HL-60/S4 treated with retinoic acid at 250 ng/mL for 4 days and 3 days (cell line): ENCODE data around the gene PRPH2.
"Not testable (repeated sequence)": the region's sequence is repeated elsewhere in the genome, so short reads cannot be mapped to it uniquely, and the experiment has no call there.

Source experiments
- in situ Hi-C: fragments of 300-500 bp; cut with MboI; formaldehyde crosslinking; loops from 2 replicates; pipeline ENCODE4 v1.7.0; 2022; ENCODE audit warnings: low sequenced_read_pairs

Gene PRPH2

GRCh38 chr6:42742116-42742894 lies 19.9 kb upstream of the PRPH2 start:
- in situ Hi-C loops, result no loop called here

DNA sequence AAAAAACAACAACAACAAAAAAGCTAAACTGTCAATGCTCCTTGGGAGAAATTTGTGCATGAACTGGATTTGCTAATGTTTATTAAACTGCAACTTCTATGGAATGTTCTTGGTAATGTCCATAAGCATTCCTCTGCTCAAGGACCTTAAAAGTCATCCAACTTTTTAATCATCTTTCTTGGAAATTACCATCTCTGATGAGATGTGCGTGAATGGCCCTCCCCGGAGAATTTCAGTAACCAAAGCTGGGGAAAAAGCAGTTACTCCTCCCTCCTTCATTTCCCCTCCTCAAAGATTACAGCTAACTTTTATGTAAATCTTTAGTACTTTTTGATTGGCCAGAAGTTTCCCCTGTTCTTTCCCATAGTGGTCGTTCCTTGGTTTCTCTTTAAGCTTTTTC lies 18.3 kb upstream of the PRPH2 start:
- in situ Hi-C loops, result no loop called here

DNA sequence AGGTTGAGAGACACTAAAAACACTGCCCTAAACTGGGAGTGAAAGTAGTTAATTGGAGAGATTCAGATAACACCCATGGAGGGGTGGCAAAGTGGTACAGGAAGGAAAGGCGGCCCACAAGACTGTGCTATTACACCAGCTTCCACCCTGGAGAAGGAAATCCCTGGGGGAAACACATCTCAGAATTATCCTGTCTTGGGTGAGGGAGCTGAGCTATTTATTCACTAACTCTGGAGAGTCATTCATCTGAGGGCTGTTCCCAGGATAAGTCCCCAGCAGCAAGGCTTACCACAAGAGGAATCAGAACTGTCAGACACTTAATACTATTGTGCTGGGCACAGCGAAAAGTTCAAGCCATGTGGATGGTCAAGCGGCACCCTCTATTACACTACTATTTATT lies 13.6 kb upstream of the PRPH2 start:
- in situ Hi-C loops, result no loop called here

- in situ Hi-C loops, result not testable (repeated sequence)
These were observed 11.6 kb upstream of the PRPH2 start for GRCh38 chr6:42733867-42734481.

DNA sequence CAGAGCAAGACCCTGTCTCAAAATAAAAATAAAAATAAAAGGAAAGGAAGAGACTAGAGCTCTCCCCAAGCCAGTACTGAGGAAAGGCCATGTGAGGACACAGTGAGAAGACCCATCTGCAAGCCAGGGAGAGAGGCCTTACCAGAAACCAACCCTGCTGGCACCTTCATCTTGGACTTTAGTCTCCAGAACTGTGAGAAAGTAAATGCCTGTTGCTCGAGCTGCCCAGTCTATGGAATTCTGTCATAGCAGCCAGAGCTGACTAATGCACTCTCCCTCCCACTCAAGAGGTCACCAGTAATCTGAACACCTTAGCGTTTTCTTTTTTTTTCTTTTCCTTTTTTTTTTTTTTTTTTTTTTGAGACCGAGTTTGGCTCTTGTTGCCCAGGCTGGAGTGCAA lies 7.3 kb upstream of the PRPH2 start:
- in situ Hi-C loops, result no loop called here

DNA sequence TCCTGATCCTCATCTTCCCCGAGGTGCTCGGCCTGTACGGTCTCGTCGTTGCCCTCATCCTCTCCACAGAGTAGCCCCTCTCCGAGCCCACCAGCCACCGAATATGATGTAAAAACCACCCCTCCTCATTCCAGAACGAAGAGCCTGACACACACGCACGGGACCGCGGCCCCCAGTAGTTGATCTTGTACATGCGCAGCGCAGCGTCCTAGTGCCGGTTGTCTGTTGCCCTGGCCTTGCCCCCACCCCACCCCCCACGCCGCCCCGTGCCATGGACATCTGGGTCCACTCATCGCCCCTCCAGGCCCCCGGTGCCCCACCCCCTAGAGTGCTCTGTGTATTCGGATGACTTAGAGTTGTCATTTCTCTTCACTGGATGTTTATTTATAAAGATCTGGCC lies 5.2 kb upstream of the PRPH2 start:
- in situ Hi-C loops, result no loop called here

GRCh38 chr6:42727087-42727611 lies 4.8 kb upstream of the PRPH2 start:
- in situ Hi-C loops, result no loop called here

GRCh38 chr6:42726485-42727086 lies 4.2 kb upstream of the PRPH2 start:
- in situ Hi-C loops, result no loop called here

DNA sequence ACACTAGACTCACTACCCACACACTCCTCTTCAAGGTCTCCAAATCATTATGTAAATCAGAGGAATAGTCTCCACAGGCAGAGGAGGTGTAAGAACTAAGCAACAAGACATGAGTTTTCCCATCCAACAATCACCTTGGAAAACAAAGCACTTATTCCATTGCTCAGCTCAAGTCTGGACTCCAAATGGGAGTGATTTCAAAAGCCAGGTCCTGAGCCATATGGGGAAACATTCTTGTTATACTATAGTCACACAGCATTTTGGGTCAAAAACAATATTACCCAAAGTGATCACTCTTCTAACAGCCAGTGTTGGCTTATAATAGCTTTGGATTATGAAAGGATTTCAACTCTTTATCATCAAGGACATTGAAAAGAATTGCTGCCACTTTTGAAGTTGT lies 3.6 kb upstream of the PRPH2 start:
- in situ Hi-C loops, result no loop called here

DNA sequence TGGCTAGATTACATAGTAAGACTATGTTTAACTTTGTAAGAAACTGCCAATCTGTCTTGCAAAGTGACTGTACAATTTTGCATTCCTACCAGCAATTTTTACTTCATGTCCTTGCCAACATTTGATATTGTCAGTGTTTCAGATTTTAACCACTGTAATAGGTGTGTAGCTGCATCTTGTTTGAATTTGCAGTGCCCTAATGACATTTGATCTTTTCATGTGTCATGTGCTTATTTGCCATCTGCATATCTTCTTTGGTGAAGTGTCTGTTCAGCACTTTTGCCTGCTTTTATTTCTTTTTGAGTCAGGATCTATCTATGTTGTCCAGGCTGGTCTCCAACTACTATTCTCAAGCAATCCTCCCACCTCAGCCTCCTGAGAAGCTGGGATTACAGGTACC lies 2.4 kb upstream of the PRPH2 start:
- in situ Hi-C loops, result no loop called here

DNA sequence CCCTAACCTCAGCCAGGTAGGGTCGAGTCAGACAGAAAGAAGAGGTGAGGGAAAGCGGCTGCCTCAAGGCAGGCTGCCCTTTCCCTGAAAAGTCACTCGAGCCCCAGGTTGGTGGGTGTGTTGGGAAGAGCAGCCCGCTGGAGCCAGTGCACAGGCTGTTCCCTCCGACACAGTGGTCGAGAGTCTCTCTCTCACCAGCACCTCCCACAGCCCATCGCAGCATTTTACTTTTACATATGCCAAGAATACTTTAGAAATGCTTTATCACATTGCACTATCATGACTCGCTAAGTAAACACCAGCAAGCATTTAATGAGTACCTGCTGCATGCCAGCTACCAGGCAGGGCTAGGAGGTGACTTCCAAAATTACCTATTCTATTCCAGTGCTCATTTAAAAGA lies 1.7 kb downstream of the PRPH2 start:
- in situ Hi-C loops, result no loop called here

- in situ Hi-C loops, result no loop called here
These were observed 6.5 kb downstream of the PRPH2 start for GRCh38 chr6:42715871-42716270.

- in situ Hi-C loops, result no loop called here
These were observed 8.2 kb downstream of the PRPH2 start for GRCh38 chr6:42714098-42714761.

DNA sequence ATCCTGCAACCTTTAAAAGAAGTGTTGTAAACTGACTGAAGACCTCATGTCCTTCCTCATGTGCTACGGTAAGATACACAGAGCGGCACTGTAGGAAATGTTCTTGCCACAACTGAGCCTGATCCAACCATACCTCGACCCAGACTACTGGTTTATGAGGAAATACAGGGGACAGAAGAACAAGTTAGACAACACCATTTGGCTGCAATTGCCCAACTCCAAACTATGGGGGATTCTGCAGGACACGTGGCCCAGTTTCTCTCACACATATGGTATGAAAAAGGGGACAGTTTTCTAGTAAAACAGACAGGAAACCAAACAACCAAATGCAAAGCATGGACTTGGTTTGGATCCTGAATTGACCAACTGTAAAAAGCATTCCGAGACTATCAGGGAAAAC lies 10.5 kb downstream of the PRPH2 start:
- in situ Hi-C loops, result no loop called here

GRCh38 chr6:42710316-42710715 lies 12.1 kb downstream of the PRPH2 start:
- in situ Hi-C loops, result no loop called here

- in situ Hi-C loops, result no loop called here
These were observed 12.5 kb downstream of the PRPH2 start for GRCh38 chr6:42709871-42710270.

GRCh38 chr6:42708096-42708495 lies 14.3 kb downstream of the PRPH2 start:
- in situ Hi-C loops, result no loop called here

GRCh38 chr6:42707595-42707994 lies 14.8 kb downstream of the PRPH2 start:
- in situ Hi-C loops, result no loop called here

DNA sequence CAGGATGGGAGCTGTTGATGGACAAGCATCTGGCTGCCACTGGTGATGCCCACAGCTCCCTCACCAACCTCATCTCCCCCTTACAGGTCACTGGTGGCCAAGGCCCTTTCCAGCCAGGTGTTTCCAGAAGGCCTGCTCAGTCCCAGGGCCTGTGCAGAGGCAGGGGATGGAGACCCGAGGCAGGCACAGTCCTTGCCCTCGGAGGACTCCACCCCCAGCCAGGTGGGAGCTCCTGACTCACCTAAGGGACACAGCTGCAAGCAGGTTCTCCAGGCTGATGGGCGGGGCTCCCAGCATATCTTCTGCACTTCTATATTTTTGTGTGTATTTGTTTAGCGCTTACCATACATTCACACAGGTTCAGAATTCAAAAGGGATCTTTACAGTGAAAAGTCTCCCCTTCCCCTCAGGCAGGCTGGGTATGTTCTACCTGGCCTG lies 17.4 kb downstream of the PRPH2 start:
- in situ Hi-C loops, result no loop called here

DNA sequence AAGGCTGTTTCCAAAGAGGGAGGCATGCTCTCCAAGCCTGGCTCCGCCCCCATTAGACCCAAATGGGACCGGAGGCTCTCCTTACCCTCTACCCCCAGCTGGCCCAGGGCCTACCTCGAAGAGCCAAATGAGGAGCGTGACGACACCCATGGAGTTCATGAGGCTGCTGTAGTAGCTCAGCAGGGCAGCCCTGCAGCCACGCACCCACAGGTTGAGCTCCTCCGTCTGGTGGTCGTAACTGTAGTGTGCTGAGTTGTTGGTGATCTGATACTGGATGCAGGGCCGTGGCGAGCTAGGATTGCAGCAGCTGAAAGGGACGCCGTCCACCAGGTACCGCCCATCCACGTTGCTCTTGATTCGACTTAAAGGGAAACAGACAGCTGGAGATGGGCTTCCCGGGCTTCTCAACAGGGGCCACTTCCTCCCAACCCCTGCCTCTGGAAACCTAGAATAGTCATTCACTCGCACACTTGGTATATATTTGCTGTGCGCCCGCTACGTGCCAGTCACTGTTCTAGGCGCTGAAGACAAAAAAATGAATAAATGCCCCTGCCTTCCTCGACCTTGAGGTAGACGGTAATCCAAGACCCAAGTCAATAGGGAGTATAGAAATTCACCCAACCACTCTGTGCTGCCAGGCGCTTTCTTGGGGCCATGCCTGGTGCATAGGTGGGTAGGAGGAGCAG lies 18.0 kb downstream of the PRPH2 start:
- in situ Hi-C loops, result no loop called here

GRCh38 chr6:42702786-42703185 lies 19.6 kb downstream of the PRPH2 start:
- in situ Hi-C loops, result not testable (repeated sequence)
